GM12892 (cell line): Measurements from ENCODE around the gene LAMA2.

Experiments used
- POLR2A ChIP-seq: IDR thresholded peaks from 2 replicates; pipeline ENCODE4 v1.6.1; 2011; ENCODE audit warnings: low read depth, low read length, control low read depth
- POLR2AphosphoS5 ChIP-seq: IDR thresholded peaks from 2 replicates; pipeline ENCODE4 v1.6.1; 2011; ENCODE audit warnings: low read depth, low read length, control low read depth
- TAF1 ChIP-seq: IDR thresholded peaks from 2 replicates; pipeline ENCODE4 v1.6.1; 2011; ENCODE audit warnings: low read depth, mild to moderate bottlenecking, control low read depth, low read length, borderline replicate concordance

DNA sequence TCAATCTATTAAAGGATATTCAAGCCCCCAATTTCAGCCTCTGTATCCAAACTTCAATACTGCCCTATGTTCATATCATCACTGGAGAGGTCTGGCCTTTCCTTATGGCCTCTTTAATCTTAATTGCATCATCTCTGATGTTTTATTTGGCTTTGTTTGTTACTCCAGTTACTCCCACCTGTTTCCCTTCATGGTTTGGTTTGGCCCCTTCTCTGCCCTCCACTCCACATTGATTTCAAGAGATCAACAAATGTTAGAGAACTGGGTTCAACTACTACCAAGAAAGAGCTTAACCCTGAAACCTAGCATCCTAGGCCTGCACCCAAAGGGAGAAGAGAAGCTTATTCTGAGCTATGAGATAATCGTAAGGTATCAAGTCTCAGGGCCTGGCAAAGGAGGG lies 221.6 kb downstream of the LAMA2 start:
- TF ChIP-seq TAF1 (no peak), POLR2A (no peak), POLR2AphosphoS5 (no peak)
